ENCODE measurements around the gene PBX1.

DNA sequence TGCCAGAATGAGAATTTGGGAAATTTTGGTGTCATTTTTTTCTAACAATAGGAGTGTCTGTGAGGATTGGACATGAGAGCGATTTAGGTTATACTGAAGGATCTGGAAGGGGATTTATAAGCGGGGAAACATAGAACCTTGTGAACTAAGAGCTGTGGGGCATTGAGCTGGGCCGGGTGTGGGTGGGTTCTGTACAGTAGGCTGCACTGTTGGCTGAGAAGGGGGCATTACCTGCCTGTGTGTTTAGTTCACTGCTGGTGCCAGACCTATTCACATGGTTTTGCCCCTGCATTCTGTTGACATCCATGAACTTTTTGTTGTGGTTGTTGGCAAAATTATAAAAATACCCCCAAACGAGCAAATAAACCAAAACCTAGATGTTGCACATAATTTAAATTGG lies 8.8 kb downstream of the PBX1 start:
- TF ChIP-seq, protein P1, sequence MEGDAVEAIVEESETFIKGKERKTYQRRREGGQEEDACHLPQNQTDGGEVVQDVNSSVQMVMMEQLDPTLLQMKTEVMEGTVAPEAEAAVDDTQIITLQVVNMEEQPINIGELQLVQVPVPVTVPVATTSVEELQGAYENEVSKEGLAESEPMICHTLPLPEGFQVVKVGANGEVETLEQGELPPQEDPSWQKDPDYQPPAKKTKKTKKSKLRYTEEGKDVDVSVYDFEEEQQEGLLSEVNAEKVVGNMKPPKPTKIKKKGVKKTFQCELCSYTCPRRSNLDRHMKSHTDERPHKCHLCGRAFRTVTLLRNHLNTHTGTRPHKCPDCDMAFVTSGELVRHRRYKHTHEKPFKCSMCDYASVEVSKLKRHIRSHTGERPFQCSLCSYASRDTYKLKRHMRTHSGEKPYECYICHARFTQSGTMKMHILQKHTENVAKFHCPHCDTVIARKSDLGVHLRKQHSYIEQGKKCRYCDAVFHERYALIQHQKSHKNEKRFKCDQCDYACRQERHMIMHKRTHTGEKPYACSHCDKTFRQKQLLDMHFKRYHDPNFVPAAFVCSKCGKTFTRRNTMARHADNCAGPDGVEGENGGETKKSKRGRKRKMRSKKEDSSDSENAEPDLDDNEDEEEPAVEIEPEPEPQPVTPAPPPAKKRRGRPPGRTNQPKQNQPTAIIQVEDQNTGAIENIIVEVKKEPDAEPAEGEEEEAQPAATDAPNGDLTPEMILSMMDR (IDR thresholded peaks at IDR 0.05): no peak
- TF ChIP-seq POLR2A (IDR thresholded peaks at IDR 0.05): no peak
- no peak for TF ChIP-seq POLR2AphosphoS5 (IDR thresholded peaks at IDR 0.05)
